Measurements from ENCODE around the gene SMAD2.

GRCh38 chr18:47883771-47884413 lies 46.6 kb downstream of the SMAD2 start:
- TF ChIP-seq, protein P1, sequence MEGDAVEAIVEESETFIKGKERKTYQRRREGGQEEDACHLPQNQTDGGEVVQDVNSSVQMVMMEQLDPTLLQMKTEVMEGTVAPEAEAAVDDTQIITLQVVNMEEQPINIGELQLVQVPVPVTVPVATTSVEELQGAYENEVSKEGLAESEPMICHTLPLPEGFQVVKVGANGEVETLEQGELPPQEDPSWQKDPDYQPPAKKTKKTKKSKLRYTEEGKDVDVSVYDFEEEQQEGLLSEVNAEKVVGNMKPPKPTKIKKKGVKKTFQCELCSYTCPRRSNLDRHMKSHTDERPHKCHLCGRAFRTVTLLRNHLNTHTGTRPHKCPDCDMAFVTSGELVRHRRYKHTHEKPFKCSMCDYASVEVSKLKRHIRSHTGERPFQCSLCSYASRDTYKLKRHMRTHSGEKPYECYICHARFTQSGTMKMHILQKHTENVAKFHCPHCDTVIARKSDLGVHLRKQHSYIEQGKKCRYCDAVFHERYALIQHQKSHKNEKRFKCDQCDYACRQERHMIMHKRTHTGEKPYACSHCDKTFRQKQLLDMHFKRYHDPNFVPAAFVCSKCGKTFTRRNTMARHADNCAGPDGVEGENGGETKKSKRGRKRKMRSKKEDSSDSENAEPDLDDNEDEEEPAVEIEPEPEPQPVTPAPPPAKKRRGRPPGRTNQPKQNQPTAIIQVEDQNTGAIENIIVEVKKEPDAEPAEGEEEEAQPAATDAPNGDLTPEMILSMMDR (IDR thresholded peaks at IDR 0.05; ENCODE audit: borderline replicate concordance, extremely low read depth, low read length, poor library complexity, severe bottlenecking) = no peak
- TF ChIP-seq EZH2 (IDR thresholded peaks at IDR 0.05; ENCODE audit: borderline replicate concordance, low read depth, low read length, severe bottlenecking) = no peak
